Neuronal stem cell (in vitro differentiated cells): ENCODE measurements around the gene CDC42.
A peak's percentile ranks its signal among the peaks of the same experiment; 100 is the strongest.

Source experiments
- DNase-seq: peaks from one replicate; pipeline ENCODE4 v3.0.0-alpha.2; 2013; ENCODE audit warnings: low spot score
- H2AFZ ChIP-seq: one replicate; pipeline ENCODE4 v1.6.1; 2013; ENCODE audit warnings: mild to moderate bottlenecking, low read length, inconsistent platforms
- H2AK5ac ChIP-seq: 2 replicates; pipeline ENCODE4 v1.6.1; 2013; ENCODE audit warnings: low read depth, mild to moderate bottlenecking, inconsistent platforms, low read length, moderate library complexity, mixed read lengths
- H2BK120ac ChIP-seq: 2 replicates; pipeline ENCODE4 v1.6.1; 2013; ENCODE audit warnings: low read depth, mild to moderate bottlenecking, inconsistent platforms, low read length, moderate library complexity, mixed read lengths
- H2BK12ac ChIP-seq: one replicate; pipeline ENCODE4 v1.6.1; 2013; ENCODE audit warnings: low read length, inconsistent platforms
- H2BK15ac ChIP-seq: 2 replicates; pipeline ENCODE4 v1.6.1; 2013; ENCODE audit warnings: mild to moderate bottlenecking, low read length, inconsistent platforms, mixed read lengths
- H2BK5ac ChIP-seq: one replicate; pipeline ENCODE4 v1.6.1; 2013; ENCODE audit warnings: inconsistent platforms, mild to moderate bottlenecking, low read length, moderate library complexity
- H3K14ac ChIP-seq: one replicate; pipeline ENCODE4 v1.6.1; 2013; ENCODE audit warnings: low read length, inconsistent platforms
- H3K18ac ChIP-seq: 2 replicates; pipeline ENCODE4 v1.6.1; 2013; ENCODE audit warnings: low read length, inconsistent platforms
- H3K23ac ChIP-seq: 2 replicates; pipeline ENCODE4 v1.6.1; 2013; ENCODE audit warnings: low read depth, mild to moderate bottlenecking, mixed read lengths, low read length, inconsistent platforms; ENCODE audit not compliant: poor library complexity
- H3K27ac ChIP-seq: replicated peaks from 3 replicates; pipeline ENCODE4 v1.5.1; 2013; ENCODE audit warnings: low read length, inconsistent platforms
- H3K27me3 ChIP-seq, 3 experiments: 2 replicates each; pipeline ENCODE4 v1.6.1; 2013; ENCODE audit warnings: low read length in 3 of 3, mild to moderate bottlenecking in 2 of 3, inconsistent platforms in 1 of 3, low read depth in 1 of 3, mixed read lengths in 1 of 3, moderate library complexity in 1 of 3; ENCODE audit not compliant: control insufficient read depth in 3 of 3, insufficient read depth in 3 of 3
- H3K36me3 ChIP-seq, 2 donors: replicated peaks in 1 of 2; 2 replicates each; pipeline ENCODE4 v1.6.1; 2013; ENCODE audit warnings: low read length in 2 of 2; ENCODE audit not compliant: control insufficient read depth in 2 of 2, insufficient read depth in 2 of 2
- H3K4ac ChIP-seq: 2 replicates; pipeline ENCODE4 v1.6.1; 2013; ENCODE audit warnings: inconsistent platforms, mild to moderate bottlenecking, low read length, moderate library complexity
- H3K4me1 ChIP-seq, 2 donors: 1 replicate in 1 of 2; 2 replicates in 1 of 2; pipeline ENCODE4 v1.6.1; 2013; ENCODE audit warnings: low read length in 2 of 2, low read depth in 1 of 2; ENCODE audit not compliant: control insufficient read depth in 2 of 2, insufficient read depth in 1 of 2
- H3K4me2 ChIP-seq: one replicate; pipeline ENCODE4 v1.6.1; 2013; ENCODE audit warnings: mild to moderate bottlenecking, low read length, inconsistent platforms; ENCODE audit not compliant: insufficient read depth, poor library complexity, severe bottlenecking
- H3K4me3 ChIP-seq, 2 donors: 2 replicates each; pipeline ENCODE4 v1.5.1; 2013; ENCODE audit warnings: low read length in 2 of 2, mild to moderate bottlenecking in 2 of 2, inconsistent platforms in 1 of 2, moderate library complexity in 1 of 2
- H3K79me1 ChIP-seq: one replicate; pipeline ENCODE4 v1.6.1; 2013; ENCODE audit warnings: low read depth, mild to moderate bottlenecking, inconsistent platforms, low read length, moderate library complexity
- H3K9ac ChIP-seq: one replicate; pipeline ENCODE4 v1.6.1; 2013; ENCODE audit warnings: mild to moderate bottlenecking, low read depth, low read length, inconsistent platforms; ENCODE audit not compliant: poor library complexity
- H3K9me3 ChIP-seq, 2 donors: replicated peaks in 1 of 2; 2 replicates each; pipeline versions ENCODE3 to v1.6.1; 2013; ENCODE audit warnings: low read length in 2 of 2, mild to moderate bottlenecking in 2 of 2, inconsistent platforms in 1 of 2, low read depth in 1 of 2, mixed read lengths in 1 of 2, moderate library complexity in 1 of 2; ENCODE audit not compliant: control insufficient read depth in 2 of 2, insufficient read depth in 1 of 2
- H4K8ac ChIP-seq: one replicate; pipeline ENCODE4 v1.6.1; 2013; ENCODE audit warnings: low read depth, mild to moderate bottlenecking, inconsistent platforms, low read length, moderate library complexity
- H4K91ac ChIP-seq: one replicate; pipeline ENCODE4 v1.6.1; 2013; ENCODE audit warnings: low read length, low read depth, mild to moderate bottlenecking, inconsistent platforms; ENCODE audit not compliant: poor library complexity
- WGBS, 2 donors: extraction: QIAGEN DNeasy Blood & Tissue Kit; methylation state at CpG; one replicate each; pipeline ENCODE4 v1.1.7; 2013; ENCODE audit warnings: missing lambda C conversion rate in 2 of 2, mixed read lengths in 1 of 2; ENCODE audit not compliant: insufficient read length in 2 of 2, insufficient replicate concordance in 1 of 2; ENCODE audit errors: extremely low coverage in 2 of 2; 5-methylcytosine and 5-hydroxymethylcytosine counted together

Gene CDC42

DNA sequence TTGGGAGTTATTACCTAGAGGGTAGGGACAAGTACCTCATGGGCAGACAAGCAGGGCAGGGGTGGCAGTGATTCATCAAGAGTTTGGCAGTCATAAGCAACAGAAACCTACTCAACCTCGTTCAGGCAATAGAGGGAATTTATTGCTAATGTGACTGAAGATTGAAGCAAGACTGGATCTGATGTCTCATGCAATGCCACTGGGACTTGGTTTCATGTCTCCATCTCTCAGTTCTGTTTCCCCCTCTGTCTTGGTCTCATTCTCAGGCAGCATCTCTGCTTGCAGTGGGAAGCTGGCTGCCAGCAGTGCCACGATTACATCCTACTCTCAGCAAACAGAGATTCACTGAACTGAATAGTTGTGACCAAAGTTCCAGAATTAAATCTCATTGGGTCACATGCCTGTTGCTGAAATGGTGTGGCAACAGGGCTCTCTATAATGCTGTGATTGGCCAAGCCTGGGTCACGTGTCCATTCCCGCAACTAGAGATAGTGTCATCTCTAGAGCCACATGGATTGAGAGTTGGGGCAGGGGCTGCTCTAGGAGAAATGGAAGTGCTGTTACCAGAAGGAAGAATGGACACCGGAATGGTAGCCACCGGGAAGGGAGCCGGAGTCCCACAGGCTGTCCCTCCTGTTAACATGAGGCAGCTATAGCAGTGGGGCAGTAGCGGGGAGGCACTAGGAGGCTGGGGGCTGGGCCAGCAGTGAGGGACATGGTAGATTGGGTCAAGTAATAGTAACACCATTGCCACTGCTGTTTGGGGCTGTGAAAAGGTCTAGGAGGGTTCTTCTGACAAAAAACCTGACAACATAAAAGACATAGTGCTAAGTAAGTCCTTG is 3.9 kb upstream of the CDC42 start:
- Histone ChIP-seq H2BK5ac (no peak overlapping the region), H3K79me1 (no peaks in the 10 kb centered on the region), H4K91ac (no peak overlapping the region), H3K18ac (no peak overlapping the region), H4K8ac (no peak overlapping the region), H3K9ac (no peak overlapping the region), H3K9me3 (no peaks in the 10 kb centered on the region), H2BK120ac (no peak overlapping the region), H3K36me3 (no peaks in the 10 kb centered on the region), H3K4me1 (peaks cover 0 to 2% of the 10 kb centered on the region in 2 donors), H3K4me3 (no peak overlapping the region), H2AFZ (peak overlapping the region; percentile 45), H3K4me2 (no peak overlapping the region), H2BK15ac (no peak overlapping the region), H3K27ac (no peak overlapping the region), H3K27me3 (no peaks in the 10 kb centered on the region), H2BK12ac (no peak overlapping the region), H3K23ac (no peak overlapping the region), H3K4ac (no peak overlapping the region), H2AK5ac (no peak overlapping the region), H3K14ac (no peak overlapping the region)
- no CpG with 5 or more reads among the region's 8 CpGs for WGBS, 2 donors
- no peak for DNase-seq

DNA sequence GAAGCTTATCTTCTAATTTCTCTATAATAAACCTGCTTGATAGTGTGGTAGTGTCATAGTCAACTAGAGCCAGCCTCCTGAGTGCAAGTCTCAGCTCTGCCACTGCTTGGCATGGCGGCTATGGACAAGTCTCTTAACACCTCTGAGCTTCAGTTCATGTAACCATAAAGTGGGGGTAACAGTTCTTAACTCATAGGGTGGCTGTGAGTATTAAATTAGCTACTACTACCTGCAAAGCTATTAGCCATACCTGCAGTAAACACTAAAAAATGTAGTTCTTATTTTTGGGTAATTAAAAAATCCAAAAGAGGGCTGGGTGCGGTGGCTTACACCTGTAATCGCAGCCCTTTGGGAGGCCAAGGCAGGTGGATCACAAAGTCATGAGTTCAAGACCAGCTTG is 2.2 kb upstream of the CDC42 start:
- peaks cover 4 to 6% of the 10 kb centered on the region in 2 donors for H3K4me1 ChIP-seq
- no peak overlapping the region for H3K23ac ChIP-seq
- no peak overlapping the region for H3K18ac ChIP-seq
- no peak overlapping the region for H3K4me2 ChIP-seq
- H2BK15ac ChIP-seq: no peak overlapping the region
- H3K14ac ChIP-seq: no peak overlapping the region
- H4K8ac ChIP-seq: no peak overlapping the region
- H3K36me3 ChIP-seq: peaks cover 0 to 8% of the 10 kb centered on the region in 2 donors
- H3K27me3 ChIP-seq: no peaks in the 10 kb centered on the region
- H3K4me3 ChIP-seq: no peak overlapping the region
- no peak overlapping the region for H2BK5ac ChIP-seq
- no peak overlapping the region for H2AK5ac ChIP-seq
- no peak overlapping the region for H2BK120ac ChIP-seq
- no peak overlapping the region for H4K91ac ChIP-seq
- WGBS, 2 donors: no CpG with 5 or more reads among the region's 3 CpGs
- H3K9ac ChIP-seq: no peak overlapping the region
- no peak overlapping the region for H2BK12ac ChIP-seq
- H3K27ac ChIP-seq: no peak overlapping the region
- no peak for DNase-seq
- no peaks in the 10 kb centered on the region for H3K79me1 ChIP-seq
- H3K9me3 ChIP-seq: no peaks in the 10 kb centered on the region
- H2AFZ ChIP-seq: no peak overlapping the region
- no peak overlapping the region for H3K4ac ChIP-seq

- no CpG with 5 or more reads among the region's 13 CpGs for WGBS, 2 donors
- no peak overlapping the region for H2AK5ac ChIP-seq
- DNase-seq: no peak
- H3K4me3 ChIP-seq: peak overlapping the region in 1 of 2 donors; percentile 94
- H4K8ac ChIP-seq: no peak overlapping the region
- H2BK12ac ChIP-seq: no peak overlapping the region
- H3K9ac ChIP-seq: no peak overlapping the region
- H3K4me1 ChIP-seq: peaks cover 4 to 6% of the 10 kb centered on the region in 2 donors
- no peak overlapping the region for H3K27ac ChIP-seq
- H3K18ac ChIP-seq: no peak overlapping the region
- peaks cover 0 to 7% of the 10 kb centered on the region in 2 donors for H3K9me3 ChIP-seq
- no peak overlapping the region for H3K14ac ChIP-seq
- H2BK5ac ChIP-seq: no peak overlapping the region
- H4K91ac ChIP-seq: no peak overlapping the region
- no peak overlapping the region for H2BK120ac ChIP-seq
- H3K23ac ChIP-seq: peak overlapping the region; percentile 6
- H3K4ac ChIP-seq: no peak overlapping the region
- no peak overlapping the region for H3K4me2 ChIP-seq
- H3K36me3 ChIP-seq: peaks cover 2 to 21% of the 10 kb centered on the region in 2 donors
- H3K79me1 ChIP-seq: no peaks in the 10 kb centered on the region
- H2AFZ ChIP-seq: peak overlapping the region; percentile 88
- H3K27me3 ChIP-seq: no peaks in the 10 kb centered on the region
- H2BK15ac ChIP-seq: peak overlapping the region; percentile 6
Measured at GRCh38 chr1:22051607-22052114, 848 bp upstream of the CDC42 start.

- Histone ChIP-seq H3K9me3 (peaks cover 0 to 9% of the 10 kb centered on the region in 2 donors), H3K36me3 (peaks cover 2 to 36% of the 10 kb centered on the region in 2 donors), H2BK120ac (no peak overlapping the region), H2BK5ac (peak overlapping the region; percentile 93), H3K4ac (no peak overlapping the region), H2BK15ac (no peak overlapping the region), H2AFZ (peak overlapping the region; percentile 88), H3K27me3 (no peaks in the 10 kb centered on the region), H2AK5ac (no peak overlapping the region), H3K18ac (peak overlapping the region; percentile 99), H3K9ac (peak overlapping the region; percentile 97), H3K4me2 (peak overlapping the region; percentile 80), H3K23ac (no peak overlapping the region), H3K79me1 (no peaks in the 10 kb centered on the region), H4K8ac (no peak overlapping the region), H3K27ac (peak overlapping the region; percentile 94), H3K14ac (no peak overlapping the region), H3K4me1 (peaks cover 4 to 6% of the 10 kb centered on the region in 2 donors), H4K91ac (no peak overlapping the region), H3K4me3 (peak overlapping the region; percentile 94 to 98), H2BK12ac (no peak overlapping the region)
- no CpG with 5 or more reads among the region's 70 CpGs for WGBS, 2 donors
- peak; percentile 53 for DNase-seq
Measured at GRCh38 chr1:22053017-22053860, 730 bp downstream of the CDC42 start.
